Nephron progenitor cell (in vitro differentiated cells): ENCODE measurements around the gene PAQR3.
"Not testable (repeated sequence)": the region's sequence is repeated elsewhere in the genome, so short reads cannot be mapped to it uniquely, and the experiment has no call there.

Source experiments
- DNase-seq: peaks from one replicate; pipeline ENCODE4 v3.0.0; 2021
- H3K27ac Mint-ChIP-seq: 2 replicates; pipeline ENCODE4 v1.8.0; 2021; ENCODE audit warnings: mild to moderate bottlenecking, moderate library complexity, mixed read lengths
- H3K27me3 Mint-ChIP-seq: 2 replicates; pipeline ENCODE4 v1.8.0; 2021; ENCODE audit warnings: mild to moderate bottlenecking, low read depth, mixed read lengths; ENCODE audit not compliant: poor library complexity
- H3K36me3 Mint-ChIP-seq: 2 replicates; pipeline ENCODE4 v1.8.0; 2021; ENCODE audit warnings: low read depth, mixed read lengths
- H3K4me1 Mint-ChIP-seq: 2 replicates; pipeline ENCODE4 v1.8.0; 2021; ENCODE audit warnings: mixed read lengths
- H3K4me3 Mint-ChIP-seq: 2 replicates; pipeline ENCODE4 v1.8.0; 2021; ENCODE audit warnings: mild to moderate bottlenecking, moderate library complexity, mixed read lengths
- H3K9me3 Mint-ChIP-seq: 2 replicates; pipeline ENCODE4 v1.8.0; 2021; ENCODE audit warnings: mild to moderate bottlenecking, moderate library complexity, mixed read lengths
- CTCF ChIP-seq: fragments of 200-600 bp; sonication (generic); IDR thresholded peaks from 2 replicates; pipeline ENCODE4 v1.5.0; 2021; ENCODE audit warnings: antibody characterized with exemption

The PAQR3 gene

GRCh38 chr4:78878031-78878430 lies 61.2 kb downstream of the PAQR3 start:
- Mint-ChIP-seq H3K9me3 (no peaks in the 10 kb centered on the region), H3K27me3 (no peaks in the 10 kb centered on the region), H3K4me3 (no peak overlapping the region), H3K36me3 (peaks cover 31% of the 10 kb centered on the region), H3K27ac (no peak overlapping the region), H3K4me1 (no peaks in the 10 kb centered on the region)
- no peak for TF ChIP-seq CTCF
- no peak for DNase-seq

GRCh38 chr4:78876568-78877320 lies 62.5 kb downstream of the PAQR3 start:
- no peak for DNase-seq
- Mint-ChIP-seq H3K4me3 (no peak overlapping the region), H3K4me1 (no peaks in the 10 kb centered on the region), H3K36me3 (peaks cover 44% of the 10 kb centered on the region), H3K27ac (no peak overlapping the region), H3K27me3 (no peaks in the 10 kb centered on the region), H3K9me3 (no peaks in the 10 kb centered on the region)
- no peak for TF ChIP-seq CTCF

- H3K27ac Mint-ChIP-seq: peak overlapping the region; percentile 9
- H3K4me3 Mint-ChIP-seq: no peak overlapping the region
- no peak for TF ChIP-seq CTCF
- no peaks in the 10 kb centered on the region for H3K4me1 Mint-ChIP-seq
- no peaks in the 10 kb centered on the region for H3K9me3 Mint-ChIP-seq
- DNase-seq: no peak
- H3K36me3 Mint-ChIP-seq: peaks cover 71% of the 10 kb centered on the region
- H3K27me3 Mint-ChIP-seq: no peaks in the 10 kb centered on the region
These were observed 69.2 kb downstream of the PAQR3 start for GRCh38 chr4:78870056-78870455.

GRCh38 chr4:78868712-78869111 lies 70.5 kb downstream of the PAQR3 start:
- not testable (repeated sequence) for H3K27ac Mint-ChIP-seq, DNase-seq, H3K9me3 Mint-ChIP-seq, H3K4me1 Mint-ChIP-seq, H3K4me3 Mint-ChIP-seq, H3K27me3 Mint-ChIP-seq
- peaks cover 58% of the 10 kb centered on the region for H3K36me3 Mint-ChIP-seq

- peaks cover 39% of the 10 kb centered on the region for H3K36me3 Mint-ChIP-seq
- H3K4me3 Mint-ChIP-seq: no peak overlapping the region
- no peak for DNase-seq
- no peaks in the 10 kb centered on the region for H3K4me1 Mint-ChIP-seq
- no peaks in the 10 kb centered on the region for H3K27me3 Mint-ChIP-seq
- no peaks in the 10 kb centered on the region for H3K9me3 Mint-ChIP-seq
- TF ChIP-seq CTCF: no peak
- no peak overlapping the region for H3K27ac Mint-ChIP-seq
These were observed 73.8 kb downstream of the PAQR3 start for GRCh38 chr4:78865451-78865850.

- peak; percentile 81 for TF ChIP-seq CTCF
- Mint-ChIP-seq H3K9me3 (no peaks in the 10 kb centered on the region), H3K27ac (no peak overlapping the region), H3K4me3 (no peak overlapping the region), H3K36me3 (peaks cover 34% of the 10 kb centered on the region), H3K4me1 (no peaks in the 10 kb centered on the region), H3K27me3 (no peaks in the 10 kb centered on the region)
- peak; percentile 23 for DNase-seq
These were observed 74.7 kb downstream of the PAQR3 start for GRCh38 chr4:78864405-78865024.
